GM18870 (cell line): ENCODE measurements around the gene AGBL3.

Experiments used
- ATAC-seq: cut with Tn5 transposase; IDR thresholded peaks from one replicate; pipeline ENCODE4 v1.9.1; 2021; ENCODE audit warnings: moderate library complexity; ENCODE audit not compliant: unreplicated experiment

AGBL3 gene

DNA sequence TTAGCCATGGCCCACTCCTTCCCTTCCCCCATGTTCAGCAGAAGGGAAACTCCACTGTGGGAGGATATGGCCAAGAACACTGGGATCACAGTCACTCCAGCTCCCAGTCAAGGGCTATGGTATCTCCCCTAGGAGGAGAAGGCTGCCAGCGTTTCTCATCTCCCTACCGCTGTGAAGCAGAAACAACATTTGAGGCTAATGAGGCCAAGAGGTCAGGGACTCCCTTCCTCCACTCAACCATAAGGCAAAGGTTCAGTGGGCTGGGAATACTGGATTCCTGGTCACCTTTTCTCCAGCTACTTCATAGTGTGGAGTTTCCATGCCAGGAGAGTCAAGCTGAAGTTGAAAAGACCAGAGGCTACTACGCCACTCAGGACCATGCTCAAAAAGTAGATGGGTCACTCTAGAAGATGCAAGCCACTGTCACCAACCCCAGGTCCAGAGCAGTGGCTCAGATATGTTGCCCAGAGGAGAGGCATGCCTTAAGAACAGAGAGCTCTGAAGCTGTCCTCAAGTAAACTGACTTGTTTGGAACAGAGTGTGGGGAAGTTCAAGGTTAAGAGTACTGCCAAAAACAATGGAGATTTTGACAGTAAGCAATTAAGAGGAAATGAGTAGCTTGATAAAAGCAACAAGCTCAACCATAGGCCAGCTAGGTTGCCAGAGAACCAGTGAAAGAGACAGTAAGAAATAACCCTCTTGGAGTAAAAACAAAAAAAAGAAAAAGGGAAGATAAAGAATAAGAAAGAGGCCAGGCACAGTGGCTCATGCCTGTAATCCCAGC, 157.8 kb downstream of the AGBL3 start:
- no peak for ATAC-seq

DNA sequence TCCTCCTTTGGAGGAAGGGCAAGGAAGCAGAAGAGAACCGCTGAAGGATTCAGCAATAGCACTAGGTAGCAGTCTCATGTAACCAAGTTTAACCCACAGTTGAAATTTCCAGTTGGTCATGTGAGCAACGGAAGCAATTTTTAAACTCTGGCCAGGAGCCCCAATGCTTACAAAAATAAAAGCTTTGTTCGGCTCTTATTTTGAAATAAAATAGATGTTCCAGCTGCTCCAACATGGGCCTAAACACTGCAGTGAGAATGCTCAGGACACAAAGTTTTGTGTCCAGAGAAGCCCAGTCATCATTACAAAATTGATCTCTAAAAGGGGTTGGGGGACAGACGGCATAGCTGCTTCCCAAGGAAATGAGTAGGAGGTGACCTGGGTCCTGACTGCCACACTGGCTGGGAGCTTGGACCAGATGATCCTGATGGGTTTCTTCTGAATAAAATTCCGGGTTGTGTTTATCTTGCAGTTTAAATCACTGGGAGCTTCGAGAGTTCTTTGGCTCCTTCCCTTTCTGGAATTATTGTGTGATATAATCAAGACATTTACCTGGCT, 161.1 kb downstream of the AGBL3 start:
- ATAC-seq, result no peak

DNA sequence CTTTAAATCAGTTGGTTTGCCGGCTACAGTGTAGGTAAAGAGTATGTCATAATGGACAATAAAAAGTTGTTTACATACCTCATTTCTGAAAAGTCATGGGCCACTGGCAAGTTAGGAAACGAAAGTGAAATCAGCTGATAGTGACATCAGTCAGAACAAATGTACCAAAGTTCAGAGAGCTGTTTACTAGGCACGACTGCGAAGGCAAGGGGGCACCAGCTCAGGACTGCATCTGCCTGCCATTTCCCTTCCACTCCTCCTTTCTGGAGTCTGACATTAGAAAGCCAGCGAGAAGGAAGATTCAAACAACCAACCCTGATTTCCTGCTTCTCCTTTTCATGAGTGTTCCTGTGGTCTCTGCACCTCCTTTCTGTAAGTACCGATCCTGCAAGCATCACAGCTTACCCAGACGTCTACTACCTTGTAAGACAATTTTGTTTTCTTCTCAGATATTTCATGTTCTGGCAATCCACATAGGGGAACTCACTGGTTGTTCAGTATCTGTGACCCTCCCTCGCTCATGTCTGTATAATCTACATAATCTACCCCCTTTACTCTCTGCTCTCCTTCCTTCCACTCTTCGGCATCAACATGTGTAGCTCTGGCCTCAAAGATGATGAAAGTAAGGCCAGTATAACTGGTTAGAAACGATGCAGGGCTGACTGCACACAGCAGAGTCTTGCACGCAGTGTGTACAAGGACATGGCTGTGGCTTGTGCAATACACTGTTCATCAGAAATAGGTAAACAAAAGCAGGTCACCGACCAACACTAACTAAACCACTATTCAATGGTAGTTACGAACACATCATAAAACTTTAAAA, 161.8 kb downstream of the AGBL3 start, which contains the start of gene TMEM140:
Gene TMEM140, plus strand, starts transcription at position 174 of the 823 bp plus-strand sequence. CDS start 16,370 bp downstream, outside the sequence.
- peak; percentile 66 for ATAC-seq

DNA sequence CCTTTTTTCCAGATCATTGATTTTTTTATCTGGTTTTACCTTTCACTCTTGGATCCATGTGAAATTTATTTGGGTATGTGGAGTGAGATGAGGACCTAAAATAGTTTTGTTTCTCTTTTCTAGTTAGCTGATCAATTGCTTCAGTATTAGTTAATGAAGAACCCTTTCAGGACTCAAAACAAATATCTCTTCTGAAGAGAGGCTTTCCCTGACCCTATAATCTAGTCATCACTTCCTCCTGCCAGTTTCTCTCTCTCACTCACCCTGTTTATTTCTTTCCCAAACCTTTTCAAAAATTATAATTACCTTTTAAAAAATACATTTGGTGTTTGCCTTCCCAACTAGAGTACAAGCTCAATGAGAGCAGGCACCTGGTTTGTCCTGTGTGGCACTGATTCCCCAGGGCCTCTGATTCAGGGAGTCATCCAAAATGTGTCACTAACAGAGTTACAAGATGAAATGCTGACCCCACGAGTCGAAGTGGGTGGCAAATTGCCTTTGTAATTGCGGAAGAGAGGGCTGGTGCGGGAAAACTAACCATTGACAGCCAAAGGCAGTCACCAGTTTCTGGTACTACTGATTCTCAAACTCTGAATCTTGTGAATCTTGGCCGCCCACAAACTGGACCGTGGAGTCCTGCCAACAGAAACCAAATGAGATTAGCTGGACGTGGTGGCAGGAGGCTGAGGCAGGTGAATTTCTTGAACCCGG, 163.9 kb downstream of the AGBL3 start:
- no peak for ATAC-seq

DNA sequence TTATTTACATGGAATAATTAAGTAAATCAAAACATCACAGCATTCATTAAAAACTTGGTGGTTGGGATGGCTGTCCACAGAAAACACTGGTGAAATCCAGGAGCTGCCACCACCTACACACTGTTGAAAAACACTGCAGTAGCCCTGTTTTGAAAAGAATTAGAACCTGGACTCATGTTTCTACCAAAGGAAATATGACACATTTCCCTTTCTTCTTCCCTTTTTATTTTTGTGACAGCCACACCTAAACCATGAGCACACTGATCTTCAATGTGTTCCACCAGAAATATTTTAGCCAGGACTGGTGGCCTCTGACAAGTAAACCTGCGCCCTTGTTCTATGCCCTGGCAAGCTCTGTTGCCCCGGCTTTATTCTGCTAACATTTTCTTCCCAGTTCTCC, 164.8 kb downstream of the AGBL3 start:
- no peak for ATAC-seq

DNA sequence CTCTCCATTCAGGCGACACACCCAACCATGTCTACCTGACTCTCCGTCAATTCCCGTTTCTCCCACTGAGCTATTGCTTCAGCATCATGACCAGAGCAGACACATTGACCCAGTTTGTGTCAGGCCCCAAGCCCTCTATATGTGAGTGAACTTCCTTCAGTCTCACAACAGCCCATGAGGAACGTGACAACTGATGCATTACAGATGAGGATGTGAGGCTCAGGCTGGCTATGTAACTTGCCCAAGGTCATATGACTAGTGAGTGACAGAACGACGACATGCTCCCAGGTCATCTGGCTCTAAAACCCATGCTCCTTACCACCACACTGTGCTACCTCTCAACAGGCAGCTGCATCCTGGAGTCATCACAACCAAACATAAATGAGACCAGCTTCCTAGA, 165.2 kb downstream of the AGBL3 start:
- no peak for ATAC-seq

DNA sequence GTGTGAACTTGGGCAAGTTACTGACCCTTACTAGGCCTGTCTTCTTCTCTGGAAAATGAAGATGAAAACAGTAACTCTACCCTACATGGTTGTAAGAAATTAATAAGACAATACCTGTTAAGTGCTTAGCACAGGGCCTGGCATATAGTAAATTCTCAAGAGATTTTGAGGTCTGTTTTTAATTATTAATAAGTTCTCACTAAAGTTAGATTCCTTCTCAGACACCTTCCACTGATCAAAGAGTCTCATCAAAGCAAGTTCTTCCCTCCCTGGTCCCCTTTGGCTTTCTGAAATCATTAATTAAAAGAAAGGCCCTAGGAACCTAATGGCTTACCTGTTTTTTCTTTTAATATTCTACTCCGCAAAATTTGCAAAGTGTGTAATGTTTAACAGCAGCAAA, 166.1 kb downstream of the AGBL3 start:
- no peak for ATAC-seq

DNA sequence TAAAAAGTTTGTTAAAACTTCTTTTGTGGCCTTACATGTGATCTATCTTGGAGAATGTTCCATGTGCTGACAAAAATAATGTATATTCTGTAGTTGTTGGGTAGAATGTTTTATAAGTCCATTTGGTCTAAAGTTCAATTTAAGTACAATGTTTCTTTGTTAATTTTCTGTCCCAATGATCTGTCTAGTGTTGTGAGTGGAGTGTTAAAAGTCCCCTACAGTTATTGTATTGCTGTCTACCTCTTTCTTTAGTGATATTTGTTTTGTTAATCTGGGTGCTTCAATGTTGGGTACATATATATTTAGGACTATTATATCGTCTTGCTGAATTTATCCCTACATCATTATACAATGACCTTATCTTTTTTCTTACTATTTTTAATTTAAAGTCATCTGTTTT, 168.4 kb downstream of the AGBL3 start:
- ATAC-seq, result no peak

DNA sequence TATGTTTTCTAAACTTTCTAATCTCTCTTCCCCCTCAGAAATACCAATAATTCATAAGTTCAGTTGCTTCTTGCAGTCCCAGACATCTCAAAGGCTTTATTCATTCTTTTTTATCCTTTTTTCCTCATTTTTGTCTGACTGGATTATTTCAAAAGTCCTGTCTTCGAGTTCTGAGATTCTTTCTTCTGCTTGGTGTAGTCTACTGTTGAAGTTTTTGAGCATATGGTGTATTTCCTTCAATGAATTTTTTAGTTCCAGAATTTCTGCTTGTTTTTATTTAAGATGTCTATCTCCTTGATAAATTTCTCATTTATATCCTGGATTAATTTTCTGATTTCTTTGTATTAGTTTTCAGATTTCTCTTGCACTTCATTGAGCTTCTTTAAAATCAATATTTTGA, 170.0 kb downstream of the AGBL3 start:
- ATAC-seq, result no peak

DNA sequence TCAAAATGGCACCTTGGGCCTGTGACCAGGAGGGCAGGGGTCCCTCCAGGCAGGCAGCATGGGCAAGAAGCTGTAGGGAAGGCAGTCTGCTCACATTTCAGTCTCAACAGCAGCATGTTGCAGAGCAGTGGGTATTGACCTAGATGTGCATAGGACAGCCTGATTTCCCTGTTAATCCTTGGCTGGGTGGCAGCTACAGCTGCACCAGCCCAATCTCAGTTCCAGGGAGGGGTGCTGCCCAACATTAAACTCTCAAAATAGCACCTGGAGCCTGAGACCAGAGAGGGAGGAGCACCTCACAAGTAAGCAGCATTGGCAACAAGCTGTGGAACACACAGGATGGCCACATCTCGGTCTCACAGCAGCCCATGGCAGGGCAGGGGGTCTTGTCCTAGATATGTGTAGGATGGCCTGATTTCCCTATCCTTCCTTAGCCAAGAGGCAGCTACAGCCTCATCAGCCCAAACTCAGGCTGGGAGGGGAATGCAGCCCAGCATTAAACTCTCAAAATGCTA, 171.9 kb downstream of the AGBL3 start:
- ATAC-seq, result no peak

DNA sequence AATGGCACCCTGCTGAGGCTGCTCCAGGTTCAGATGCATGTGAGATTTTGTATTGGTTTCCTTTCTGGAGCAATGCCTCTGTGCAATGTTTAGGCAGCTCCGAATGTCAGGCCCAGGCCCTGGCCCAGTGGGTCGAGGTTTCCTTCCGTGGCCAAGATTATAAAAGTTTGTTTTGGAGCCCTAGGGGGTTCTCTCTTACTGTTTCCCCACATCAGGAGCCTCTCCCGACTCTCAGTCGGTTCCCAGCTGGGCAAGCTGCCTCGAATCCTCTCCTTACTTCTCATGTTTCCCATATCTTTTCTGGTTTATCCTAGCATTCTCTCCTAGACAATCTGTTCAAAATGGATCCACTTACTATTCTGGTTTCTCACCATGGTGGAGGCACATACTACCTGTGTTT, 172.6 kb downstream of the AGBL3 start:
- no peak for ATAC-seq

DNA sequence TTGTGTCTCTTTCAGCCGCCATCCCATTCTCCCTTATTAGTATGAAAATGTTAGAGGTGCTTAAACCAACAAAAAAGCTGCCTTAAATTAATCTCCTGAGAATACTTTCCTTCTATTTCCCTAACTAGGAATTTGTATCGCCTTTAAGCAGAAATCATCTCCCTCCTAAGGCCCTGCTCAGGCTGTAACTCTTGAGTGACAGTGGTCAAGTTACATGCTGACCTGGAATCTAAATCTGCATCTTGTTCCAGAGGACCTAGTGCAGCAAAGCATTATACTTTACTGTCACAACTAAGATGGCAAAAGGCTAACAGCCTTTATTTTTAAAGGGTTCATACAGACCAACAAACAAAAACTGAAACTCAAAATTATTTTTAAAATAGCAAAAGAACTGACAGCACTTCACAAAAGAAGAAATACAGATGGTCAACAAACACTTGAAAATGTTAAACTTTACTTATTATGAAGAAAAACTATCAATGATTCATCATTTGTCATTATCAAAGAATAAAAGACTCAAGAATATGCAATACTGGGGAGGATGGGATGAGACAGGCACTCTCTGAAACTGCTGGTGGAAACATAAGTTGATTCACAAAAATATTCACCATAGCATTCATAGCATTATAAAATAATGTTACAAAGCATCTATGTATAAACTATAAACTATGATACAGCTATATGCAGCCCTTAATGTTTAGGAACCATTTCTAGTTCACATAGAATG, 173.2 kb downstream of the AGBL3 start:
- no peak for ATAC-seq

DNA sequence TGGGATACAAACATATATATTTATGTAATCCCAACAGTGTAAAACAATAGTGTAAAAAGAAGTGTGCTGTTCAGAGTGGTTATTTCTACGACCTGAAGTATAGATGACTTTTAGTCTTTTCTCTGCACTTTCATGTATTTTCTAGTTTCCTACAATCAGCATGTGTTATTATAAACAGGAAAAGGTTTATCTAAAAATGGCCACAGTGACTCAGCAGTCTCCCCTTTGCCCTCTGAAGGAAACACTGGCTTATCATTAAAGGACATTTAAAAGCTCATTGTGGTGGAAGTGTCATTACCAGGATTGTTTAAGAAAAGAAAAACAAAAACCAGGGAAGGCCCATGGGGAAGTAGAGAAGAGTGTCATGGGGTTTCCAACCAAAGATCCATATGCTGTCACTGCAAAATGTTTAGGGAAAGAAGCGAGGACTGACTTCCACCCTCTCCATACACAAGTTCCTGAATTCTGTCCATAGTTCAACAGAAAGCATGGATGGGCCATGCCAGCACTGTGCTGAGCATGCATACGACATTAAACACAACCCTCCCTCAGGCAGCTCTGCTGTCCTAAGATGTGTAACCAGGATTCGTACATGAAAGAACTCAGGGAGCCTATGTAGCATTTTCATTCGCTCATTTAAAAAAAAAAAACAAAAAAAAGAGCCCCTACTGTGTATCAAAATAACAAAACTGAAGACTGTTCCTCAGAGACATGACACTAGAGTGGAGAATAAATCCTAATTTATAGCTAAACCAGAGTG, 174.0 kb downstream of the AGBL3 start:
- no peak for ATAC-seq

DNA sequence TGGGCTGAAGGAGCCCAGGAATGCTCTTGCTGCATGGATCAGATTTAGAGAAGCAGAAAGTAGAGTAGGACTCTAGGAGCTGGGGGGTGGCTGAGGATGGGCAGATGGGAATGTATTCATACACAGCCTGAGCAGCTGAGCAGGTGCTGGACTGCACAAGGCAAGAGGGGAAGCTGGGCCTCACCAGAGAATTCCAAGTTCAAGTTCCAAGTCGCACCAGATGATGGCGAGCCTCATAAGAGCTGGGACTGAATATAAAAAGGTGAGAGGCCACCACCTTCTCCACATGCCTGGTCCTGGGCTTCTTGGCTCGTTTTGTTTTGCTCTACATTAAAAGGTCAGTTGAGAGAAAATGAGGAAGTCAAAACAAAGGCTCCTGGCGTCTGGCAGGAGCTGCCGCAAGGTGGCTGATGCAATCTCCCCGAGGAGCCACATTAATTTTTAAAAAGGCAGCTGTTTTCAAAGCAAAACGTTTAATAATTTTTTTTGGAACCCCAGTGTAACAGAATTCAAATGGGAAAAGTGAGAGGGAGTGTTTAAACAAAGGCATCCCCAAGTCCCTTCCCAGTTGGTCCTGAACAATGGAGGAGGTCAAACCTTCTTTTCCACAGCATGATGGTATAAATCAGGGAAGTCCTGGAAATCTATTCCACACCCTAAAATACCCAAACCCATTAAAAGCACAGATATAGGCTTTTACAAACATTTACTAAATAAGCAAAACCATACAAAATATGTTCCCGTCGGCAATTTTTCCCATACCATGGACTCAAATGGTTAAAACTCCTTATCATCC, 174.7 kb downstream of the AGBL3 start:
- ATAC-seq, result no peak

DNA sequence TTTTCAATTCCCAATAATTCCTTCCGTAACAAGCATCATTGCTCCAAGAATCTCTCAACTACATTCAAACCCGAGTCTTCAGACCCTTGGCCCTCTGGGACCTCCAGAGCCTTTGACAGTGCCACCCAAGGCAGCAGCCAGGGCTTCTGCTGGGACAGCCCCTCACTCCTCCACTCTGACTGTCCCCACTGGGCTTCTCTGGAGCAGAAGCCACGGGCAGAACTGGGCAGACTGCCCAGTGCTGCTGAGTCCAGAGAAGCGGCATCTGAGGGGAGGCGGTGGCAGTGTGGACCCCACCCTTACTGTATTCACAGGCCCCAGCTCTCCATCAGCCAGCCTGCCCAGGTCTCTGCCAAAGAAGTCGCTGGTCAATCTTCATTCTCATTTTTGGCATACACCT, 175.4 kb downstream of the AGBL3 start:
- ATAC-seq, result no peak

DNA sequence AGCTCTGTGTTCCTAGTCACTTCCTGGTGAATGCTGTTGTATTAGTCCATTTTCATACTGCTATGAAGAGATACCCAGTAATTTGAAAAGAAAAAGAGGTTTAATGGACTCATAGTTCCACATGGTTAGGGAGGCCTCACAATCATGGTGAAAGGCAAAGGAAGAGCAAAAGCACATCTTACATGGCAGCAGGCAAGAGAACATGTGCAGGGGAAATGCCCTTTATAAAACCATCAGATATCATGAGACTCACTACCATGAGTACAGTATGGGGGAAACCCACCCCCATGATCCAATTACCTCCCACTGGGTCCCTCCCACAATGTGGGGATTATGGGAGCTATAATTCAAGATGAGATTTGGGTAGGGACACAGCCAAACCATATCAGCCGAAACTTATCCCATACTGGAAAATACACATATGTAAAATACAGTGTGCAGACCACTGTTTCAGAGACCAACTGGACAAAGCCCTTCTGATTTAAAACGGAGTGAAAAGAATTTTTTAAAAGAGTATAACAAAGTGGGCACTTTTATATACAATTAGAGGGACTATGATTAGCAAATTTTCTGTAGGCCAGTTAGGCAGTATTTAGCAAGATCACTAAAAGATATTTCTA, 176.2 kb downstream of the AGBL3 start:
- no peak for ATAC-seq

DNA sequence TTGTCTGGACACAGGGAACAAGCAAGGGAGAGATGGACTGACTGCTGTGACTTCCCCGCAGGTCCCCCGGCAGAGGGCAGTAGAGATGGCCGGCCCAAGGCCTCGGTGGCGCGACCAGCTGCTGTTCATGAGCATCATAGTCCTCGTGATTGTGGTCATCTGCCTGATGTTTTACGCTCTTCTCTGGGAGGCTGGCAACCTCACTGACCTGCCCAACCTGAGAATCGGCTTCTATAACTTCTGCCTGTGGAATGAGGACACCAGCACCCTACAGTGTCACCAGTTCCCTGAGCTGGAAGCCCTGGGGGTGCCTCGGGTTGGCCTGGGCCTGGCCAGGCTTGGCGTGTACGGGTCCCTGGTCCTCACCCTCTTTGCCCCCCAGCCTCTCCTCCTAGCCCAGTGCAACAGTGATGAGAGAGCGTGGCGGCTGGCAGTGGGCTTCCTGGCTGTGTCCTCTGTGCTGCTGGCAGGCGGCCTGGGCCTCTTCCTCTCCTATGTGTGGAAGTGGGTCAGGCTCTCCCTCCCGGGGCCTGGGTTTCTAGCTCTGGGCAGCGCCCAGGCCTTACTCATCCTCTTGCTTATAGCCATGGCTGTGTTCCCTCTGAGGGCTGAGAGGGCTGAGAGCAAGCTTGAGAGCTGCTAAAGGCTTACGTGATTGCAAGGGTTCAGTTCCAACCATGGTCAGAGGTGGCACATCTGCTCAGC, 178.2 kb downstream of the AGBL3 start:
- ATAC-seq, result no peak

DNA sequence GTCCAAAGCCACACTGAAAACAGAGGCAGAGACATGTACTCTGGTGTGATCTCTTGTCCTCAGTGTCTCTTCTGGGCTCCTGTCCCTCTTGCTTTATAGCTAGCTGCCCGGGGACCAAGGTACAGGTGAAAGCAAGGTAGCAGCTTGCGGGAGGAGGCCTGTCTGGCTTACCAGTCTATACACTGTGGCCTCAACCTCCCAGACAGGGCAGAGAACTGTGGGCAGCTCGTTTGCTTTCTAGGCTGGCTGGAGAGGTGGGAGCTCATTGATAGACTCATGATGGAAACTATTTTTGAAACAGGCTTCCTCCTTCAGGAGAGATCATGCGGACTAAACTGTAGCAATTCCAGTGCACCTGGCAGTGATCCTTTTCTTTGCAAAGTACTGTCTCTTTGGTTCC, 179.6 kb downstream of the AGBL3 start:
- no peak for ATAC-seq
